GM19043 (cell line): ENCODE results near the gene EFEMP2.
"Not testable (repeated sequence)": the region's sequence is repeated elsewhere in the genome, so short reads cannot be mapped to it uniquely, and the experiment has no call there.

Experiments
- ATAC-seq: cut with Tn5 transposase; IDR thresholded peaks from one replicate; pipeline ENCODE4 v1.9.1; 2021; ENCODE audit warnings: low read depth; ENCODE audit not compliant: unreplicated experiment

EFEMP2 gene

GRCh38 chr11:65900899-65901180 is 28.2 kb upstream of the EFEMP2 start:
- ATAC-seq: no peak

DNA sequence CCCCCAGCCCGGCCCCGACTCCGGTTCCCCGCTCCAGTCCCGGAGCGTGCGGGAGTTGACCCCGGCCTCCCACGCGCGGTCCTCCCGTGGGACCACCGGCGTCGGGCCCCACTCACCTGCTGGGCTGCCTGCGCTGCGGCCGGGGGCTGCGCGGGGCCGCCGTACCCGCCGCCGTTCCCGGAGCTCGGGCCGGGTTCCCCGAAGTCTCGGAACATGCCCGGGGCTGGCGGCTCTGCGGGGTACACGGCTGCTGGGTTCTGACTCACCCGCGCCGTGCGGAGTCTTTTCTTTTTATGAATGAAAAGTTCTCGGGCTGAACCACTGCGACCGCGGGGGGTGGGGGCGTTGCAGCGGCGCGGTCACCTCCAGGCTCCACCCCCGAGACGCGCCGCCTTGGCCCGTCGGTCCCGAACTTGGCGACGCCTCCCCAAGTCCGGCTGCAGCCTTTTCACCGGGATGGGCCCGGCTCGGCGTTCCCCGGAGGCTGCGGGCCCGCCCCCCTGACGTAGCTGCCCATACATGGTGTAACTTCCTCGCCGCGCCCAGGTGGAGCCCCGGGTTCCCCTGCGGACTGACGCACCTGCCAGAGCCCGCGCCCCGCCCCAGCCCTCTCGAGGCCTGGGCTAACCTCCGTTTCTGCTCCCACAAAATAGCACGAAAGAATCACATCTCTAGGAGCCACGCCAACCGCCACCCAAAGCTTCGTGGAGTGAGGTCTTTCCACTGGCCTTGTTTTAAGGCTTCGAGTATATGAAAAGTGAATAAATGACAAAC is 27.7 kb upstream of the EFEMP2 start, which contains the start of gene FOSL1:
FOSL1 (minus strand) TSS at position 264 of the 774 bp plus-strand sequence; CDS start at position 215, 49 bp downstream.
- ATAC-seq: peak; percentile 70

DNA sequence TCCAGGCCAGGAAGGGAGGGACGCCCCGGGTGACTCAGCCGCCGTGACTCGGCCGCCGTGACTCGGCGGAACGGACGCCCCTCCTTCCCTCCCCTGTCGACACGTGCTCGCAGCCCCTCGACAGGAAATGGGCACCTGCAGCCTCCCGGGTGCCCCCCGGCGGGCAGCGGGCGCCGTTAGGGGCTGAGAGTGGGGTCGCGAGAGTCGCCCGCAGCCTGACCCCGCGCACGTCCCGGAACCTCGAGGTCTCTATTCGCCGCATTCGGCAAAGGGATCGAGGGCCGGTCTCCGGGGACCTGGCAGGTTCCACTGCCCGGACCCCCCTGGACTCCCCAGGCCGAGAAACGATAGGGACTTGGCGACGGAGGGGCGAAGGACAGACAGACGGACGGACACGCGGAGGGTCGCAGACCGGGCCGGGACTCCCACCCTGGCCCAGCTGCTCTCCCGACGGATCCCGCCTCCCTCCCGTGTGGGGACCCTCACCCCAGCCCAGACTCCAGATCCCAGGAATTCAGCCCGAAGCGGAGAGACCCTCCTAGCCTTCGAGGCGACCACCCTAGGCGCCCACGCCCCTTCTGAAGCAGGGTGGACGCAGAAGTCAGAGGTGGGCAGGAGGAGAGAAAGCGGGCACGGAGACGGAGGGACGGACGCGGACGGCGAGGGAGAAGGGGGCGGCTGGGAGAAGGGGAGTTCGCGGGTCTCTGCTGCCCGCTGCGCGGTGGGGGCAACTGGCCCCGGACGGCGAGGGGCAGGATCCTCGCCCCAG is 26.9 kb upstream of the EFEMP2 start:
- no peak for ATAC-seq

DNA sequence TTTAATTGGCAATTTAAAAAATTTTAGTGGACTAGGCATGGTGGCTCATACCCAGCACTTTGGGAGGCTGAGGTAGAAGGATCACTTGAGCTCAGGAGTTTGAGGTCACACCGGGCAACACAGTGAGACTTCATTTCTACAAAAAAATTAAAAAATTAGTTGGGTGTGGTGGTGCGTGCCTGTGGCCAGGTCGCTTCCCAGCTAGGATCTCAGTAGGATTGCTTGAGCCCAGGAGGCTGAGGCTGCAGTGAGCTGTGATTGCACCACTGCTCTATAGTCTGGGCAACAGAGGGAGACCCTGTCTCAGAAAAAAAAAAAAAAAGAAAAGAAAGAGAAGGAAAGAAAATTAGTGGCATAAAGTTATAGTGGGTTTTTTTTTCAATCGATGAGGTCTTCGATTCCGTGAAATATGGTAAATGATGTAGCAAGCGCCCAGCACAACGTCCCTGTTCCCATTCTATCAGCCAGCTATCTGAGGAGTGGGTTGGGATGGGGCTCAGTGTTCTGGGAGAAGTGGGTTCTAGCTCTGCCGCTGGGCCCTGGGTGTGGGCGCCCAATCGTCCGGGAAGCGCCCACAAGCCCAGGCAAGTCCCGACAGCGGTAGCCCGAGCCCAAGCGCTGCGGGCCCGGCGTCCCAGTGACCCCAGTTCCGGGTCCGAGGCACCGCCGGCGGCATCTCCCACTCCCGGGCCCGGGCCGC is 26.2 kb upstream of the EFEMP2 start:
- ATAC-seq: no peak

- ATAC-seq: no peak
These were observed 24.4 kb upstream of the EFEMP2 start for GRCh38 chr11:65897020-65897471.

GRCh38 chr11:65896034-65896999 is 23.7 kb upstream of the EFEMP2 start:
- ATAC-seq: no peak

DNA sequence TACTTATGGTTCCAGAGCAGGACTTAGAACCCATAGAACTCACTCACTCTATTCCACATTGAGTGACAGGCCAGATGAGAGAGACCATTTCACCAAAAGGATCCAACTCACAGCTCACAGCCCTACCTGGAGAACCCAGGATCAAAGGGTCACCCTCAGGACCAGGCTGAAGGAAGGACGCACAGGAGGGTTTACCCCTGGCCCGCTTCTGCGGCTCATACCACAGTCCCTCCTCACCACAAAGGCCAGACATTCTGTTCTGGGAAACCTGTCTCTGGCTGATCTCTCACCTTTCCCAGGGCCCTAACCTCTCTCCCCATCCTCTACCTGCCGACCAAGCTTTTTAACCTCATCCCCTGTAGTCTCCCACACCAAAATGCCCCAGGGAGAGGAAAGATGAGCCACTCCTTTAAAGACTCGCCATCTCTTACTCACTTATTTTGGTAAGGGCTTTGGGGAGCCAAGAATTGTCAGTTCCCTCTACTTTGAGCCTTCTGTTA is 22.9 kb upstream of the EFEMP2 start:
- ATAC-seq: no peak

- ATAC-seq: no peak
These were observed 21.5 kb upstream of the EFEMP2 start for GRCh38 chr11:65894034-65894591.

DNA sequence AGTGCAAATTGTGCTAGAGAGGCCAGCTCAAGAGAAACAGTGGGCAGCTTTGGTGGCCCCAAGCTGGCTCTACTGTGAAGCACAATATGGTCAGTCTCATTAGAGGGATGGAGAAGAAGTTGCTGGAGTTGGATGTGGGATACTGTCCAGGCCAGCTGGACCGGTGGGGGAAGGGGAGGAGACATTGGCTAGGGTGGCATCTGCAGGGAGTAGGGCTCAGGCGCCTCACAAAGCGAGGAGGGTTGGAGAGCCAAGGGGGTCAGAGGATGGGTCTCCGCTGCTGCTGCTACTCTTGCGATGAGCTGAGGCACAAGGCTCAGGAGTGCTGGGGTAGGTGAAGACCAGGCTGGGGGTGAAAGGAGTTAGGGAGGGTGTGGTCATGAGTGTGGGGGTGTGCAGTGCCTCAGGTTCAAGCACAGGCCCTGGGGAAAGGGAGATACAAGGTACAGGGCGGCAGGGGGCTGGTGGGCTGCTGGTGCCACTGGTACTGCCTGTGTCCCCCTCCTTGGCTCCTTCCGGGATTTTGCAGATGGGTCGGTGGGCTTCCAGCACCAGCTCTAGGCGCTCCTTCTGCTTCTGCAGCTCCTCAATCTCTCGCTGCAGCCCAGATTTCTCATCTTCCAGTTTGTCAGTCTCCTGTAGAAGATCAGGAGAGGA is 20.2 kb upstream of the EFEMP2 start:
- ATAC-seq: no peak

DNA sequence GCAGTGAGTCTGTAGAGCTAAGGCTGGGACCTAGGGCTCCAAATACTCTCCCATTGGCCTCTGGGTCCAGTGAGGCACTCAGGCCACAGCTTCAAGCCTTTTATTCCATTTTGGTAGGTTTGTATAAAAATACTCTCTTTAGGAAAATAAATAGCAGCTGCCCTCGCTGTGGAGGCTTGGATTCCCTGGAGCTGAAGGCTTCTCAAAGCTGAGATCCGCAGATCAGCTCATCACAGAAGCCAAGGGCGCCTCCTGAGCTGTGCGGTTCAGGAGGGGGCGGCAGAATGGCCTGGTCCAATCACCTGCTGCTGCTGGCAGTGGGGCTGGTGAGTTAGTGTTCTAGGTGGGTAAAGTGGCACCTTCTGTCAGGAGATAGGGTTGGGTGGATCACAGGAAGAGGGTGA is 19.5 kb upstream of the EFEMP2 start:
- not testable (repeated sequence) for ATAC-seq

GRCh38 chr11:65891219-65892136 is 18.9 kb upstream of the EFEMP2 start:
- no peak for ATAC-seq

DNA sequence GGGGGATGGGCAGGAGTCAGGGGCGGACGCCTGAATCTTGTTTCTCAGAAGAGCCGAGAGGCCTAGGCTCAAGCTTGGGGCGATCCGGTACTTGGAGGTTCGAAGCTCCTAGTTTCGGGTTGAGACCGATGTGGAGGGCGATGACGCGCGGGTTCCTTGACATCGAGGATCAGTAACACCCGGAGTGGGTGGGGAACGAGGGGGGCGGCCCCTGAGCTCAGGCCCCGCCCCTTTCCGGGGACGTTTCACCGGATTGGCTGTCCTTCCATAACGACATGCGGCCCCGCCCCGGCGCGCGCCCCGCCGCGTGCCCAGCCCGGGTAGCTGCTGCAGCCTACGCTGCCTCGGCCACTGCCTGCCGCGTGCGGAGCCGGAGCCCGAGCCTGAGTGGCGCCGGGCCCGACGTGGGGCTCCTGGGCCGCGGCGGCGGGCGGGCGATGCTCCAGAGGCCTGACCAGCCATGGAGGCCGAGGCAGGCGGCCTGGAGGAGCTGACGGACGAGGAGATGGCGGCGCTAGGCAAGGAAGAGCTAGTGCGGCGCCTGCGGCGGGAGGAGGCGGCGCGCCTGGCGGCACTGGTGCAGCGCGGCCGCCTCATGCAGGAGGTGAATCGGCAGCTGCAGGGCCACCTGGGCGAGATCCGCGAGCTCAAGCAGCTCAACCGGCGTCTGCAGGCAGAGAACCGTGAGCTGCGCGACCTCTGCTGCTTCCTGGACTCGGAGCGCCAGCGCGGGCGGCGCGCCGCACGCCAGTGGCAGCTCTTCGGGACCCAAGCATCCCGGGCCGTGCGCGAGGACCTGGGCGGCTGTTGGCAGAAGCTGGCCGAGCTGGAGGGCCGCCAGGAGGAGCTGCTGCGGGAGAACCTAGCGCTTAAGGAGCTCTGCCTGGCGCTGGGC is 18.0 kb upstream of the EFEMP2 start, which contains the start of gene CCDC85B:
CCDC85B (plus strand) TSS at position 350 of the 895 bp plus-strand sequence; CDS start at position 461, 111 bp downstream.
- ATAC-seq: peak; percentile 43

GRCh38 chr11:65888163-65888814 is 15.7 kb upstream of the EFEMP2 start, which contains the start of gene FIBP:
Gene FIBP (minus strand): TSS chr11:65888471. CDS start chr11:65888418, 53 bp downstream.
- ATAC-seq: no peak

- no peak for ATAC-seq
These were observed 15.1 kb upstream of the EFEMP2 start for GRCh38 chr11:65887723-65888162.

DNA sequence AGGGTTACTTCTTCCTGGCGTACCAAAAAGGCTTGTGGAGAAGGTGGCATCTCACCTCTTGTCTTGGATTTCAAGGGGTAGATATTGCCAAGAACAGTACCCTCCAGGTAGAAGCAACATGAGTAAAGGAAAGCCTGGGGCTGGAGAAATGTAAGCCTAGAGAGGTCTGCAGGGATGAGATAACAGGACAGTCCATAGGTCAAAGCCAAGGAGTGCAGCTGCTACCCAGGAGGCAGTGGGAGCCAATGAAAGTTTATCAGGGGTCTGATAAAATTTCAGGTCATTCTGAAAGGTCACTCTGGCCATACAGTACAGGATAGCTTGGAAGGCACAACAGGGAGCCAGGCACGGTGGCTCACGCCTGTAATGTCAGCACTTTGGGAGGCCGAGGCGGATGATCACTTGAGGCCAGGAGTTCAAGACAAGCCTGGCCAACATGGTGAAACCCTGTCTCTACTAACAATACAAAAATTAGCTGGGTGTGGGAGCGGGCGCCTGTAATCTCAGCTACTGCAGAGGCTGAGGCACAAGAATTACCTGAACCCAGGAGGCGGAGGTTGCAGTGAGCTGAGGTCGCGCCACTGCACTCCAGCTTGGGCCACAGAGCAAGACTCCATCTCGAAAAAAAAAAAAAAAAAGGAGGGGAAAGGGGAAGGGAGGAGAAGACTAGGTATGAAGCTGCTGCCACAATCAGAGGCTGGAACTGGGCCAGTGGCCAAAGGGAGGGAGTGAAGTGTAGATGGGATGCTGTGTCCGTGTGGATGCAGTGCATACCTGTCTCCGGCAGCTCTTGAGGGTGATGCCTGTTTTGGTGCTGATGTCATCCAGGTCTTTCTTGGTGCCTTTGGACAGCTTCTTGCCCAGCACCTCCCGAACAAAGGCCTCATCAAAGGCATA is 14.5 kb upstream of the EFEMP2 start:
- no peak for ATAC-seq
